ENCODE measurements around the gene USP32. TPM values are rescaled to one million over a fixed set of nuclear protein-coding genes. Genes with fewer than 3 reads are reported as not detected.

Gene USP32
- total RNA-seq, 1 experiment from 2014 or later: 73.5 TPM

GRCh38 chr17:60156746-60157145 is 235.2 kb downstream of the USP32 start:
- Histone ChIP-seq H3K79me2 (ENCODE audit: insufficient read depth, low read length) (no peaks in the 10 kb centered on the region), H3K23me2 (ENCODE audit: insufficient read length, low read depth, low read length, poor library complexity, severe bottlenecking) (no peaks in the 10 kb centered on the region), H3T11ph (ENCODE audit: low read length) (no peak overlapping the region), H3K4ac (ENCODE audit: low read depth, low read length) (no peak overlapping the region), H3K79me1 (ENCODE audit: insufficient read depth, low read depth, low read length, poor library complexity, severe bottlenecking) (no peaks in the 10 kb centered on the region), H2BK15ac (ENCODE audit: low read depth, low read length) (no peak overlapping the region), H4K8ac (replicated peaks; ENCODE audit: insufficient read length, low read depth, low read length) (no peak overlapping the region), H4K91ac (ENCODE audit: insufficient read length, low read depth, low read length) (no peak overlapping the region), H3K56ac (ENCODE audit: insufficient read length, low read depth, low read length) (no peak overlapping the region), H3K4me2 (ENCODE audit: insufficient read depth, insufficient read length, low read length) (no peak overlapping the region), H2BK12ac (ENCODE audit: insufficient read length, low read depth, low read length) (no peak overlapping the region), H4K20me1 (ENCODE audit: control insufficient read depth, insufficient read depth, insufficient read length) (peaks cover under 1% of the 10 kb centered on the region), H3K18ac (ENCODE audit: insufficient read length, low read depth, low read length) (no peak overlapping the region), H4K5ac (ENCODE audit: insufficient read length, low read depth, low read length) (no peak overlapping the region), H3K9me3 (ENCODE audit: control insufficient read depth, low read depth, low read length) (no peaks in the 10 kb centered on the region), H3K27ac (ENCODE audit: insufficient read length, low read depth, low read length) (no peak overlapping the region), H2BK5ac (ENCODE audit: insufficient read length, low read length) (no peak overlapping the region), H3K9ac (ENCODE audit: extremely low read depth, insufficient read length, low read length) (no peak overlapping the region), H2BK20ac (ENCODE audit: low read depth, low read length, poor library complexity, severe bottlenecking) (no peak overlapping the region), H3K14ac (ENCODE audit: insufficient read depth, low read length) (no peak overlapping the region), H3K23ac (ENCODE audit: insufficient read length, low read depth, low read length) (no peak overlapping the region), H3K27me3 (ENCODE audit: insufficient read depth, low read length) (no peaks in the 10 kb centered on the region), H2AFZ (ENCODE audit: low read length) (no peak overlapping the region), H2BK120ac (ENCODE audit: low read depth, low read length, poor library complexity, severe bottlenecking) (no peak overlapping the region), H3K4me1 (ENCODE audit: insufficient read depth, low read length) (peaks cover 20% of the 10 kb centered on the region; the same call in 1 of the 2 replicates), H2AK5ac (ENCODE audit: insufficient read length, low read length) (no peak overlapping the region)
- Mint-ChIP-seq H3K27me3 (ENCODE audit: low read depth) (peaks cover 47% of the 10 kb centered on the region), H3K36me3 (ENCODE audit: insufficient read depth in 1 of 3, low read depth in 3 of 3) (no peaks in the 10 kb centered on the region), H3K4me3 (peak overlapping the region in 1 of 2 experiments; percentile 2; a peak in 2 of 5 replicates), H3K9me3 (no peaks in the 10 kb centered on the region; a peak in 1 of 5 replicates), H3K27ac (no peak overlapping the region; a peak in 1 of 7 replicates), H3K4me1 (peaks cover 51 to 75% of the 10 kb centered on the region in 2 experiments)
- DNase-seq: no peak
- no CpG with 5 or more reads among the region's 8 CpGs for WGBS (ENCODE audit: extremely low coverage, insufficient read length, low lambda C conversion rate)
- TF ChIP-seq, protein P1, sequence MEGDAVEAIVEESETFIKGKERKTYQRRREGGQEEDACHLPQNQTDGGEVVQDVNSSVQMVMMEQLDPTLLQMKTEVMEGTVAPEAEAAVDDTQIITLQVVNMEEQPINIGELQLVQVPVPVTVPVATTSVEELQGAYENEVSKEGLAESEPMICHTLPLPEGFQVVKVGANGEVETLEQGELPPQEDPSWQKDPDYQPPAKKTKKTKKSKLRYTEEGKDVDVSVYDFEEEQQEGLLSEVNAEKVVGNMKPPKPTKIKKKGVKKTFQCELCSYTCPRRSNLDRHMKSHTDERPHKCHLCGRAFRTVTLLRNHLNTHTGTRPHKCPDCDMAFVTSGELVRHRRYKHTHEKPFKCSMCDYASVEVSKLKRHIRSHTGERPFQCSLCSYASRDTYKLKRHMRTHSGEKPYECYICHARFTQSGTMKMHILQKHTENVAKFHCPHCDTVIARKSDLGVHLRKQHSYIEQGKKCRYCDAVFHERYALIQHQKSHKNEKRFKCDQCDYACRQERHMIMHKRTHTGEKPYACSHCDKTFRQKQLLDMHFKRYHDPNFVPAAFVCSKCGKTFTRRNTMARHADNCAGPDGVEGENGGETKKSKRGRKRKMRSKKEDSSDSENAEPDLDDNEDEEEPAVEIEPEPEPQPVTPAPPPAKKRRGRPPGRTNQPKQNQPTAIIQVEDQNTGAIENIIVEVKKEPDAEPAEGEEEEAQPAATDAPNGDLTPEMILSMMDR (conservative IDR thresholded peaks at IDR 0.05): no peak
